Measurements from ENCODE around the gene IL20RA.

Gene IL20RA

DNA sequence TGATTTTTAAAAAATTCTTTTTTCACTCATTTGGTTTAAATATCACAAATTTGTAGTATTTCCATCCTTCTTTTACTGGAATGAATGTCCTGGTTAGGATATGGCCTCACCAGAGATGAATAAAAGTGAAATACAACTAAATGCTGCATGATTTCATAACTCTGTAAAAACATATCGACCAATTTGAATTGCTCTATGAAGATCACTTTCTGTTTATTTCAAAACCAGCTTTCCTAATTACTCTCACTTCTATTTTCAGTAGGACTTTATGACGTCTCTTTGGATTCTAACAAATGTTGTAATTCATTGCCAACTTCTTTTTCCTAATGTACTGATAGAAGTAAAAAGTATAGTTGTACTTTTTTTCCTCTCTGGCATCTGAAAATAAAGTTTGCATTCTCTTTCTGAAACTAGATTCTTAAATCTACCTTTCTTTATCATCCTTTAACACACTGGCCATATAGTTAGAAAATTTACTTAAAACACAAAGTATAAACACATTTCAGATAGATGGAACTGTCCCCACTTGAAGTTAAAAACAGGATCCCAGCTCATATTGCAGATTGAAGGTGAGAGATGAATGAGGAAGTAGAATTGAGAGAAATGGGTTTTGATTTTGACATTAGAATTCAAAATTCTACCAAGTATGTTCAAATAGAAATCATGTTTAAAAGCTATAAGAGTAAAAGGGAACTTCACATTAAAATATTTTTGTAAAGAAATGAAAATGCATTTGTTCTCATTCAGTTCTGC, 40.3 kb upstream of the IL20RA start:
- Histone ChIP-seq H3K9me2 (replicated peaks; ENCODE audit: insufficient read depth, low read length) (no peaks in the 10 kb centered on the region), H3K9me3 (replicated peaks; ENCODE audit: insufficient read depth, low read length) (no peaks in the 10 kb centered on the region), H3K27me3 (replicated peaks; ENCODE audit: insufficient read depth, low read length) (no peaks in the 10 kb centered on the region), H3F3A (ENCODE audit: insufficient read depth, low read length) (no peaks in the 10 kb centered on the region), H3K27ac (ENCODE audit: low read length) (no peak overlapping the region), H3K36me3 (replicated peaks; ENCODE audit: insufficient read depth, low read length) (no peaks in the 10 kb centered on the region), H3K4me1 (ENCODE audit: low read length) (no peaks in the 10 kb centered on the region), H4K20me1 (ENCODE audit: insufficient read depth, low read length) (no peaks in the 10 kb centered on the region), H2AFZ (ENCODE audit: low read length) (no peak overlapping the region), H3K4me2 (ENCODE audit: low read depth, low read length) (no peak overlapping the region), H3K9ac (ENCODE audit: low read length) (no peak overlapping the region), H3K79me2 (ENCODE audit: low read length) (no peaks in the 10 kb centered on the region), H3K4me3 (ENCODE audit: low read length) (no peak overlapping the region)
- TF ChIP-seq EZH2phosphoT487 (IDR thresholded peaks at IDR 0.05; ENCODE audit: low read length), result no peak
- TF ChIP-seq, protein P1, sequence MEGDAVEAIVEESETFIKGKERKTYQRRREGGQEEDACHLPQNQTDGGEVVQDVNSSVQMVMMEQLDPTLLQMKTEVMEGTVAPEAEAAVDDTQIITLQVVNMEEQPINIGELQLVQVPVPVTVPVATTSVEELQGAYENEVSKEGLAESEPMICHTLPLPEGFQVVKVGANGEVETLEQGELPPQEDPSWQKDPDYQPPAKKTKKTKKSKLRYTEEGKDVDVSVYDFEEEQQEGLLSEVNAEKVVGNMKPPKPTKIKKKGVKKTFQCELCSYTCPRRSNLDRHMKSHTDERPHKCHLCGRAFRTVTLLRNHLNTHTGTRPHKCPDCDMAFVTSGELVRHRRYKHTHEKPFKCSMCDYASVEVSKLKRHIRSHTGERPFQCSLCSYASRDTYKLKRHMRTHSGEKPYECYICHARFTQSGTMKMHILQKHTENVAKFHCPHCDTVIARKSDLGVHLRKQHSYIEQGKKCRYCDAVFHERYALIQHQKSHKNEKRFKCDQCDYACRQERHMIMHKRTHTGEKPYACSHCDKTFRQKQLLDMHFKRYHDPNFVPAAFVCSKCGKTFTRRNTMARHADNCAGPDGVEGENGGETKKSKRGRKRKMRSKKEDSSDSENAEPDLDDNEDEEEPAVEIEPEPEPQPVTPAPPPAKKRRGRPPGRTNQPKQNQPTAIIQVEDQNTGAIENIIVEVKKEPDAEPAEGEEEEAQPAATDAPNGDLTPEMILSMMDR (IDR thresholded peaks at IDR 0.05; ENCODE audit: low read length), result no peak
- no peak for TF ChIP-seq EZH2 (optimal IDR thresholded peaks at IDR 0.05; ENCODE audit: low read depth, low read length)
- no peak for DNase-seq

DNA sequence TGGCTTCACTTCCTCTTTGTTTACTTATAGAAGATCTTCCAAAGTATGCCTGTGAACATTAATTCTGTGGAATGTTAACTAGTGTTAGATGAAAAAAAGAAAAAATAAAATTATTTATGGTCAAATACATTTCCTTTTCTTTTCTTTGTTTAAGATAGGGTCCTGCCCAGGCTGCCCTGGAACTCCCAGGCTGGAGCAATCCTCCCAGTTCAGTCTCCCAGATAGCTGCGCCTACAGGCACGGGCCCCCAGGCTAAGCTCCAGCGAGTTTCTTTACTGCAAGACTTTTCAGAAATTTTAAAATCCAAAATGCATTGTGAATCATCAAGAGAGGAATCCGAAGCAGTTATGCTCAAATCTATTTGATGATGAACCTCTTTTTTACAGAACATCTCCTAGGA, 39.3 kb upstream of the IL20RA start:
- Histone ChIP-seq H3K4me3 (ENCODE audit: low read length) (no peak overlapping the region), H3K4me1 (ENCODE audit: low read length) (no peaks in the 10 kb centered on the region), H3K27me3 (replicated peaks; ENCODE audit: insufficient read depth, low read length) (no peaks in the 10 kb centered on the region), H3K4me2 (ENCODE audit: low read depth, low read length) (no peak overlapping the region), H4K20me1 (ENCODE audit: insufficient read depth, low read length) (no peaks in the 10 kb centered on the region), H3K79me2 (ENCODE audit: low read length) (no peaks in the 10 kb centered on the region), H2AFZ (ENCODE audit: low read length) (no peak overlapping the region), H3K9me3 (replicated peaks; ENCODE audit: insufficient read depth, low read length) (no peaks in the 10 kb centered on the region), H3F3A (ENCODE audit: insufficient read depth, low read length) (no peaks in the 10 kb centered on the region), H3K9me2 (replicated peaks; ENCODE audit: insufficient read depth, low read length) (no peaks in the 10 kb centered on the region), H3K36me3 (replicated peaks; ENCODE audit: insufficient read depth, low read length) (no peaks in the 10 kb centered on the region), H3K27ac (ENCODE audit: low read length) (no peak overlapping the region), H3K9ac (ENCODE audit: low read length) (no peak overlapping the region)
- TF ChIP-seq EZH2phosphoT487 (IDR thresholded peaks at IDR 0.05; ENCODE audit: low read length) (no peak), EZH2 (optimal IDR thresholded peaks at IDR 0.05; ENCODE audit: low read depth, low read length) (no peak)
- TF ChIP-seq, protein P1 (IDR thresholded peaks at IDR 0.05; ENCODE audit: low read length), result no peak
- no peak for DNase-seq

DNA sequence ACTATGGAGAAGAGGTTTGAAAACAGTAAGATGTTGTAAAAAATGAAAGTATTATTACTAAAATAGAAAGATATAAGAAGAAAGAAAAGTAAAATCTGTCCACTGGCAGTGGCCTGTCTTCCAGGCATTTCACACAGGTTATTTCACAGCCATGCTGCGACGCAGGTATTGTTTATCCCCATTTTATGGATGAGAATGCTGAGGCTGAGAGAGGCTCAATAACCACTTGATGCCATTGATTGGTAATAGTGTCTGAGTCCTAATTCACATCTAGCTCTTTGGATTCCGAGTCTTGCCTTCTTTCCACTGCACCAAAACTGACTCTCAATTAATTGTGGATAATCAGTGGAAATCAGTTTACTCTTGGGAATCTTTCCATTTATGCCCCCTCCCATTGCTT, 37.2 kb upstream of the IL20RA start:
- no peak for TF ChIP-seq EZH2phosphoT487 (IDR thresholded peaks at IDR 0.05; ENCODE audit: low read length)
- H2AFZ ChIP-seq (ENCODE audit: low read length), result no peak overlapping the region
- no peaks in the 10 kb centered on the region for H3K9me3 ChIP-seq (replicated peaks; ENCODE audit: insufficient read depth, low read length)
- no peaks in the 10 kb centered on the region for H3F3A ChIP-seq (ENCODE audit: insufficient read depth, low read length)
- H3K27me3 ChIP-seq (replicated peaks; ENCODE audit: insufficient read depth, low read length), result no peaks in the 10 kb centered on the region
- no peak for DNase-seq
- no peaks in the 10 kb centered on the region for H3K9me2 ChIP-seq (replicated peaks; ENCODE audit: insufficient read depth, low read length)
- H3K27ac ChIP-seq (ENCODE audit: low read length), result no peak overlapping the region
- H3K36me3 ChIP-seq (replicated peaks; ENCODE audit: insufficient read depth, low read length), result no peaks in the 10 kb centered on the region
- H3K4me3 ChIP-seq (ENCODE audit: low read length), result no peak overlapping the region
- no peak overlapping the region for H3K4me2 ChIP-seq (ENCODE audit: low read depth, low read length)
- H3K4me1 ChIP-seq (ENCODE audit: low read length), result no peaks in the 10 kb centered on the region
- no peak overlapping the region for H3K9ac ChIP-seq (ENCODE audit: low read length)
- H4K20me1 ChIP-seq (ENCODE audit: insufficient read depth, low read length), result no peaks in the 10 kb centered on the region
- H3K79me2 ChIP-seq (ENCODE audit: low read length), result no peaks in the 10 kb centered on the region

DNA sequence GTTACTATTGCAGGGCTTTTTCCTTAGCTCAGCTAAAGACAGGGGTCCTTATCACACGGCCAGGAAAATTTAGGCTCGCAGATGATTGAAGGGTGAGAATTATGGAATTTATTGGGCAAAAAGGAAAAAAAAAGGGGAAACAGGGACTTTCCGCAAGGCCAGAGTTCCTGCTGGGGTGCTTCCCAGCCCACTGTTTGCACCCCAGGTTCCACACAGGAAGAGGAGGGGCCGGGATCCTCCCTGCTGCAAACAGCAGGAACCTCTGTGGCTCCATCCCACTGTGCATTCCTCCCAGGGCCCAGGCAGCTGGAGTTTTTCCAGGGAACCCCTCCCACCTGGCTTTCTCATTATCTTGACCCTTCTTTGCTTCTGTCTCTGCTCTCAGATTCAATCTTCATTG, 35.9 kb upstream of the IL20RA start:
- no peak for DNase-seq
- Histone ChIP-seq H3K9ac (ENCODE audit: low read length) (no peak overlapping the region), H3K9me3 (replicated peaks; ENCODE audit: insufficient read depth, low read length) (no peaks in the 10 kb centered on the region), H3K36me3 (replicated peaks; ENCODE audit: insufficient read depth, low read length) (no peaks in the 10 kb centered on the region), H3F3A (ENCODE audit: insufficient read depth, low read length) (no peaks in the 10 kb centered on the region), H3K27me3 (replicated peaks; ENCODE audit: insufficient read depth, low read length) (no peaks in the 10 kb centered on the region), H3K9me2 (replicated peaks; ENCODE audit: insufficient read depth, low read length) (no peaks in the 10 kb centered on the region), H3K4me1 (ENCODE audit: low read length) (no peaks in the 10 kb centered on the region), H3K4me3 (ENCODE audit: low read length) (no peak overlapping the region), H4K20me1 (ENCODE audit: insufficient read depth, low read length) (no peaks in the 10 kb centered on the region), H3K79me2 (ENCODE audit: low read length) (no peaks in the 10 kb centered on the region), H2AFZ (ENCODE audit: low read length) (no peak overlapping the region), H3K27ac (ENCODE audit: low read length) (no peak overlapping the region), H3K4me2 (ENCODE audit: low read depth, low read length) (no peak overlapping the region)
- TF ChIP-seq EZH2 (optimal IDR thresholded peaks at IDR 0.05; ENCODE audit: low read depth, low read length), result no peak
- no peak for TF ChIP-seq EZH2phosphoT487 (IDR thresholded peaks at IDR 0.05; ENCODE audit: low read length)
- TF ChIP-seq, protein P1 (IDR thresholded peaks at IDR 0.05; ENCODE audit: low read length), result no peak

Measured in MM.1S (cell line).